ENCODE results near the gene ALKBH7.
"Not testable (repeated sequence)": the region's sequence is repeated elsewhere in the genome, so short reads cannot be mapped to it uniquely, and the experiment has no call there.

The ALKBH7 gene

DNA sequence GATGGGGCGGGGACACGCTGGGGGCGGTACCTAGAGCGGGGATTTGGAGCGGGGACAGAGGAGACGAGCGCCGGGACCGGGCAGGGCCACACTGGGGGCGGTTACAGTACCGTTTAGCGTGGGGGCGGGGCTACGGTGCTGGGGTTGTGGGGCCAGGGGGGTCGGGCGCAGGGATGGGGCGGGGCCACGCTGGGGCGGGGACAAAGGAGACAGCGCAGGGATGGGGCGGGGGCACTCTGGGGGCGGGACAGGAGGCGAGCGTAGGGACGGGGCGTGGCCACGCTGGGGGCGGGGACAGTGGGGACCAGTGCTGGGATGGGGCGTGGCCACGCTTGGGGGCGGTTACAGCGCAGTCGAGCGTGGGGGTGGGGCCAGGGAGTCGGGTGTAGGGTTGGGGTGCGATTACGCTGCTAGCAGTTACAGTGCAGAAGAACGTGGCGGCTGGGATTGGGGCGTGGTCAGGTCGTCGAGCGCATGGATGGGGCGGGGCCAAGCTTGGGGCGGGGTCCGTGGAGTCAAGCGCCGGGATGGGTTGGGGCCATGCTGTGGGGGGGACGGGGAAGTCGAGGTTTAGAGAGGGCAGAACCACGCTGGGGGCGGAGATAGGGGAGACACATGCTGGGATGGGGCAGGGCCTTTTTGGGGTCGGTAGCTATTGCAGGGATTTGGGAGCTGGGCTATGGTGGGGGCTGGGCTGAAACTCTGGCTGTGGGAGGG lies 660 bp downstream of the ALKBH7 start:
- peak; percentile 97 for DNase-seq

DNA sequence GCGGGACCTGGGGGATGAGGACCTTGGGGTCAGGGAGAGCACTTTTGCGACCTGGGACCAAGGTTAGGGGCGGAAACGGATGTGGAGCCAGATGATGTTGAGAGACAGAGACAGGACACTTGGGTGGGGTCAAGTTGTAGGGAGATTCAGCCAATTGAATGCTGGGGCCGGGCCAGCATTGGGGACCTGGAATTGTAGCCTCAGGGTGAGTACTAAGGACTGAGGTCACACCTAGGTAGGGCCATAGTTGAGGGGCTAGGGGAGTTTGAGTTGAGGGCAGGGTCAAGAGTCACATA lies 1.2 kb downstream of the ALKBH7 start:
- no peak for DNase-seq

DNA sequence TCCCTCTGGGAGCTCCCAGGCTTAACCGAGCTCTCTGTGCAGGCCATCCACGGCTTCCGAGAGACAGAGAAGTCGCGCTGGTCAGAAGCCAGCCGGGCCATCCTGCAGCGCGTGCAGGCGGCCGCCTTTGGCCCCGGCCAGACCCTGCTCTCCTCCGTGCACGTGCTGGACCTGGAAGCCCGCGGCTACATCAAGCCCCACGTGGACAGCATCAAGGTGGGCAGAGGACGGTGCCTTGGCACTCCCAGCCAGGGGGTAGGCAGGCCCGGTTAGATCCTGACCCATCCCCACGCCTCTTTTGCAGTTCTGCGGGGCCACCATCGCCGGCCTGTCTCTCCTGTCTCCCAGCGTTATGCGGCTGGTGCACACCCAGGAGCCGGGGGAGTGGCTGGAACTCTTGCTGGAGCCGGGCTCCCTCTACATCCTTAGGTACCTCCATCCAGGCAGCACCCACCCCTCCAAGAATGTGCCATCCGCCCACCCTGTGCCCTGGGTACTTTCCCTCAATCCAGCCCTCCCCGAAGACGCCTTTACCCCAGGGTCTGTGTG lies 1.6 kb downstream of the ALKBH7 start:
- no peak for DNase-seq

DNA sequence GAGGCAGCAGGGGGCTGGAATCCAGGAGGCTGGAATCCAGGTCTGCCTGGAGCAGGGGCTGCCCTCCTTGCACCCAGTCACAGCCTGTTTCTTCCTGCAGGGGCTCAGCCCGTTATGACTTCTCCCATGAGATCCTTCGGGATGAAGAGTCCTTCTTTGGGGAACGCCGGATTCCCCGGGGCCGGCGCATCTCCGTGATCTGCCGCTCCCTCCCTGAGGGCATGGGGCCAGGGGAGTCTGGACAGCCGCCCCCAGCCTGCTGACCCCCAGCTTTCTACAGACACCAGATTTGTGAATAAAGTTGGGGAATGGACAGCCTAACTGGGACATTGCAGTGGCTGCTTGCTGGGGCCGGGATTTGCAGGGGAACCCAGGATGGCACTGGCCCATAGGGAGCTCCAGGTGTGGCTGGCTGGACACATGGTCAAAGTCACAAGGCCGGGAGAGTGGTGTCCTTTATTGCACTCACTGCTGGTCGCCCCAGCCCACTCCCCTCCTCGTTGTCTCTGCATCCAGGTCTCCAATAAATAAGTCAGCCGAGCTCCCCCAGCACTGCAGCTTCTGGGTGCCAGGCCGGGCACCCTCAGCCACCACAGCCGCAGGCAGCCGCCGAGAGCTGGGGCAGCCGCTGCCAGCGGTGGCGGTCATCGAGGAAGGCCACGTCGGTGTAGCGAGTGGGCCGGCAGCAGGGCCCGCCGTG lies 2.3 kb downstream of the ALKBH7 start:
- DNase-seq = no peak

DNA sequence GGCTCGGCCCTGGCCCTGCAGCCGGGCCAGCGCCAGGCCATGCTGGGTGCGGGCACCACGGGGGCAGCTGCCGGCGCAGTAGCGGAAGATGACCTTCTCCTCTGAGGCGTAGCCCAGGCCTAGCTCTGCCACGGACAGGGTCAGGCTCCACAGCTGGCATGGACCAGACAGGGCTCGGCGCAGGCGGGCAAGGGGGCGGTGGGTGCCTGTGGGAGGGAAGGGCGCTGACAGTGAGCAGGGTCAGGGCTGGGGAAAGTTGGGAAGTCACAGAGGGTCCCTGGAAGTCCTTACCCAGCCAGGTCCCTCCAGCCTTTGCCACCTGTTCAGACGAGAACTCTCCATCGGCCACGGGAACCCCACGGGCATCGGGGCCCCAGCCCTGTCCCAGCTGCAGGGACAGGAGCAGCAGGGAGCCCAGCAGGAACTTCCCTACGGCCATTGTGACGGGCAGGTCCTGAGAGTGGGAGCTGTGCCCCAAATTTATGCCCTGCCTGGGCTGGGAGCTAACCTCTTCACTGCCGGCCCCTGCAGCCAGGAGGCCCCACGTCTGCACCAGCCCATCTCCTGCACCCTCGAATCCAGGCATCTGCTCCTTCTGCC lies 2.9 kb downstream of the ALKBH7 start, which contains the start of gene PSPN:
Gene PSPN, minus strand, starts transcription at position 523 of the 600 bp plus-strand sequence. Its CDS starts 84 bp downstream, at position 439.
- DNase-seq = no peak

DNA sequence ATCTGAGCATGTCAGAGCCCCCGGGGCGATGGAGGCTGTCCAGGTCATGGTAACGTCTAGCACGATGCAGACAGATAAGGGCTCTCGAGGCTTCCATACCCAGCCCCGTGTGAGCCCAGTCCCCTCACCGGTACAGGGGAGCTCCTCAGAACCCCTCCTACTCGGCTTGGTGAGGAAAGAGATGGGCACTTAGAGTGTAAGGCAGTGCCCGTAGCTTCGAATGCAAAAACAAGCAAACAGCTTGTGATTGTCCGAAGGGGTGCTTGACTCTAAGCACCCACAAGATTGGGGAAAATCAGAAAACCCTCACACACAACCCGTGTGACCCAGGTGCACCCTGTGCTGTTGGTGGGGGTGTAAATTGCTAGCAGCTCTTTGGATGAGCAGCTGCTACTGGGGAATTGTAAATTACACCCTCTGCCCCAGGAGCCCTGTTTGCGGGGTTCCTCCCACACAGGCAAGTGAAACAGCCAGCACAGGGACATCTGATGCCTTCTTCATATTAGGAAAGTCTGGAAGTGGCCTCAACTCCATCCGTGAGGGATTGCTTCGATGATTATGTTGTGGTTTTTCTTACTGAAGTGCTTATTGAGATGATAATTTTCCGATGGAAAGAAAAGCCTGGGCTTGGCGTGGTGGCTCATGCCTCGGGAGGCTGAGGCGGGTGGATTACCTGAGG lies 4.1 kb downstream of the ALKBH7 start:
- no peak for DNase-seq

DNA sequence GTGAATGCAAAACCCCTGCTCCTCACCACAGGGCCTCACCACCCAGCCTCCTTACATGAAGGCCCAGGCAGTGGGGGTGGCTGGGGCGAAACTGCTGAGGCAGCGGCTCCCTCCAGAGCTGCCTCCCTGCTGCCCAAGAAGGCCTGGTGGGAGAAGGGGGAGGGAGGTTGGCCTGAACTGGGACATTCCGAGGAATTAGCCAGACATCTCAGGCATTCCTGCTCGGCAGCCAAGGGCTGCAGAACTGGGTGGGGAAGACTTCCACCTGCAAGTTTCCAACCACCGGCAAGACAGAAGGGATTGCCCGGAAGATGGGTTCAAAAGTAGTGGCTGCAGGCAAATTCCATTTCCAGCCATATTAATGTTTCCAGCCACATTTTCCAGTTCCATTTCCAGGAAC lies 5.4 kb downstream of the ALKBH7 start:
- DNase-seq = no peak

DNA sequence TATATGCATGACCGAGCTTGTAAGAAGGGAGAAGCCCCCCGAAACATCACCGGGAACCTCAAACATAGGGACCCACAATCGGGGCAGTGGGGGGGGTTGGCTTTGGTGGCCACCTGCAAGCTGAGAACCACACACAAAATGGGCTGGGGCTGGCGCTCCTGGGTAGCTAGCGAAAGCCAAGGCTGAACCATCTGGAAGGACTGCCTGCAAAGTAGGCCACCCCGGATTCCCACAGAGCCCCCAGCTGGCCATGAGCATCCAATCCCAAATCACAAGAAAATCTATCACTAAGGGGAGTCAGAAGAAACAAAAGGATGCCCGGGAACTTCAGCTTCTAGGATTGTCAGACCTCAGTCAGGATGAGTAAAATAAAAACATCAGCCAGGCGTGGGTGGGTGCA lies 5.9 kb downstream of the ALKBH7 start:
- no peak for DNase-seq

DNA sequence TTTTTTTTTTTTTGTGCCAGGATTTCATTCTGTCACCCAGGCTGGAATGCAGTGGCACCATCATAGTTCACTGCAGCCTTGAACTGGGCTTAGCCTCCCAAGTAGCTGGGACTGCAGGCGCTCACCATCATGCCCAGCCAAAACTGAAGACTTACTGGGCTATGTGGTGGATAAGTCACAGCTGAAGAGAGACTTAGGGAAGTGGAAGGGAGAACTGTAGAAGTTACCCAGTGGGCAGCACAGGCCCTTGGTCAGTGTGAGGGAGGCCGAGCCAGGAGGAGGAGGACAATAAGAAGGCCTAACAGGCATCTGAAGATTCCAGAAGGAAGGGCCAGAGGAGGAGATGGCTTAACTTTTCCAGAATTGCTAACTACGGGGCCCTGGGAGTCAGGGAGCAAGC lies 7.2 kb downstream of the ALKBH7 start:
- DNase-seq = no peak

DNA sequence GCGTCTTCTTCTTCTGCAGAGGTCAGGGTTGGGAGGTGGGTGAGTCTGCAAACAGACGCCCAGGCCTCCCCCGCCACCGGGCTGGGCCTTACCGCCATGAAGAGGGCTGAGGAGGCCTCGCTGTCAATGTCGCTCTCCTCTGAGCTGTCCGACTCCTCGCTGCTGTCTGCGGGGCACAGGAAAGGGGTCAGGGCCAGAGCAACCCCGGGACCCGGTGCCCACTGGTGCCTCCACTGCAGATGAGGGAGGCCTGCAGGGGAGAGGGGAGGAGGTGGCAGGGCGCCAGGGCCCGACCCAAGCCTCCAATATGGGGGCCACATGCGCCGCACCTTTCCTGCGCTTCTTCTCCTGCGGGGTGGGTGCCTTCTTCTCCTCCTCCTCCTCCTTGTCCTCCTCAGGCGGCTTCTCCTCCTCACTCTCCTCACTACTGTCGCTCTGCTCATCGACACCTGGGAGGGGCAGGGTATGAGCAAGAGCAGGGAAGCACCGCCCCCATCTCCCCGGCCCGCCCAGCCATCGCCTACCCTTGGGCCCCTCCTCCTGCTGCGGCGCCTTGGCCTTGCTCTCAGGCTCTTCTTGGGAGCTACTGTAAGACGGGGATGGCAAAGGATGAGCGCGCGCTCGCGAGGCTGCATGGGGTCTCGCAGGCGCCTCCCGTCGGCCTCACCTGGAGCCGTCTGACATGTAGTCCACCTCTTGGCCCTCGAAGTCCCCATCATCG lies 8.6 kb downstream of the ALKBH7 start:
- no peak for DNase-seq

DNA sequence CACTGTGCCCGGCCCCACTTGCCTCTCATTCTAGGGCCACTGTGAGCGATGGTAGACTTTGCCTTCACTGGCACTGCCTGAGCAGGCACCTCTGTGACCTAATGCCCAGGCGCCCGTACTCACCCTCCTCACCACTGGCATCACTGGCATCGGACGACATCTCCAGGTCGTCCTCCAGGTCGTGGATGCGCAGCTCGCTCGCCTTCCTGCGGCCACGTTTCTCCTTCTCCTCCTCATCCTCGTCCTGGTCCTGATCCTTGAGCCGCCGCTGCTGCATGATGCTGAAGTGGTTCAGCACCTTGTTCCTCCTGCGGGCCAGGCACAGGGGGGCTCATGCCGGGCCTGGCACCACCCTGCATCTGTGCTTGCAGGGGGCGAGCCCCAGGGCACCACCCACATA lies 10.6 kb downstream of the ALKBH7 start:
- no peak for DNase-seq

DNA sequence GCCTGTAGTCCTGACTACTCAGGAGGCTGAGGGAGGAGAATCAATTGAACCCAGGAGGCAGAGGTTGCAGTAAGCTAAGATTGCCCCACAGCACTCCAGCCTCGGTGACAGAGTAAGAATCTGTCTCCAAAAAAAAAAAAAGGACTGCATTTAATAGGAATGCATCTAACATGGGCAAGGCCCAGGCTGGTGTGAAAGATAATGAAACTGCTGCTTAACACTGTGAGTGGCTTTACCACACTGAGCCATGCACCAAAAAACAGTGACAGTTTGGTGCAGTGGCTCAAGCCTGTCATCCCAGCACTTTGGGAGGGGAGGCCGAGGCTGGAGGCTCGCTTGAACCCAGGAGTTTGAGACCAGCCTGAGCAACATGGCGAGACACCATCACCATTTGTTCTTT lies 11.8 kb downstream of the ALKBH7 start:
- DNase-seq = no peak

DNA sequence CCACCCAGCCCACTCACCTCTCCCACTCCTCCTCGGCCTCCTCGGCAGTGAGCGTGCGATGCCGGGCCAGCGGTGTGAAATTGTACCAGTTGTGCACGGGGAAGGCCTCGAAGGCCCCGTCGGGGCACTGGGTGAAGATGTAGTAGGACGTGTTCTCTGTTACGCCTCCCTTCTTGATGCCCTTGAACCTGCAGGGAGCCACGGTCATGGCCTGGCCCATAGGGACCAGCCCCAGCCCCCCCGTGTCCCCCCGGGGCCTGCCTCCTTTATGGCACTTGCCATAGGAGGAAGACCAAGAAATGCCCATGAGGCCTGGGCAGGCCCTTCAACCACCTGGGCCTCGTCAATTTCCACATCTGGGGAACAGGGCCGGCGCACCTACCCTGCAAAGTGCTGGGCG lies 14.8 kb downstream of the ALKBH7 start:
- no peak for DNase-seq

DNA sequence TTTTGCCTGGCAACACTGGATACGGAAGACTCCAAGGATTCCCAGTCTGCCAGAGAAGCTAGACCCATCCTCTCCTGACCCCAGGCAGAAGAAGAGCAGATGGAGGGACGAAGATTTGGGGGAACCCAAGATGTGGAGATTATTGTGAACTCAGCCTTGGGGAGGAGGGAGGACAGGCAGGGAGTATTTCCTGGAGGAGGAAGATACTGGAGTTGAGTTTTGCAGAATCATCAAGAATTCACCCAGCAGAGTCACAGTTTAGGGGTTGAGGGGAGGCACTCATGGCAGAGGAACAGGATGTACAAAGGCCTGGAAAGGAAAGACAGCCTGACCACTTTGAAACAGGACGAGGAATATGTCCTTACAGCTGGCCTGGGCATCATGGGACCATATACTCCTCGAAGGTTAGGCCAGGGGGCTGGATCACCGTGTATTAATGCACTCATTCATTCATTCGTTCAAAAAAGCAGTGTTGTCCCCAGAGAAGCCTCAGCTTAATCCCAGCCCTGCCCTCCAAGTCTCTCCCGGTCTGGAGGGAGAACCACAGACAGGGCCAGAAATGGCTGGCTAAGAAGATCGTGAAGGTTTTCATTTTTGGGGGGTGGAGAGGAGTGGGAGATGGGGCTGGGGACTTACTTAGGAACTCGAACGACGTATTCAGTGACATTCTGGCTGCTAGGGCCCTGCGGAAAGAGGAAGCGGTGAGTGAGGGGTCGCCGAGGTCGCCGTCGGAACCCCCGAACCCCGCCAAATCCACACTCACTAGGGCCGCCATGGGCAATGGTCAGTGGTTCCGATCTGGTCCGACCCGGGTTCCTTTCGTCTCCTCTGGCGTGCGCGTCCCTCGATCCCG lies 19.9 kb downstream of the ALKBH7 start:
- no peak for DNase-seq

DNA sequence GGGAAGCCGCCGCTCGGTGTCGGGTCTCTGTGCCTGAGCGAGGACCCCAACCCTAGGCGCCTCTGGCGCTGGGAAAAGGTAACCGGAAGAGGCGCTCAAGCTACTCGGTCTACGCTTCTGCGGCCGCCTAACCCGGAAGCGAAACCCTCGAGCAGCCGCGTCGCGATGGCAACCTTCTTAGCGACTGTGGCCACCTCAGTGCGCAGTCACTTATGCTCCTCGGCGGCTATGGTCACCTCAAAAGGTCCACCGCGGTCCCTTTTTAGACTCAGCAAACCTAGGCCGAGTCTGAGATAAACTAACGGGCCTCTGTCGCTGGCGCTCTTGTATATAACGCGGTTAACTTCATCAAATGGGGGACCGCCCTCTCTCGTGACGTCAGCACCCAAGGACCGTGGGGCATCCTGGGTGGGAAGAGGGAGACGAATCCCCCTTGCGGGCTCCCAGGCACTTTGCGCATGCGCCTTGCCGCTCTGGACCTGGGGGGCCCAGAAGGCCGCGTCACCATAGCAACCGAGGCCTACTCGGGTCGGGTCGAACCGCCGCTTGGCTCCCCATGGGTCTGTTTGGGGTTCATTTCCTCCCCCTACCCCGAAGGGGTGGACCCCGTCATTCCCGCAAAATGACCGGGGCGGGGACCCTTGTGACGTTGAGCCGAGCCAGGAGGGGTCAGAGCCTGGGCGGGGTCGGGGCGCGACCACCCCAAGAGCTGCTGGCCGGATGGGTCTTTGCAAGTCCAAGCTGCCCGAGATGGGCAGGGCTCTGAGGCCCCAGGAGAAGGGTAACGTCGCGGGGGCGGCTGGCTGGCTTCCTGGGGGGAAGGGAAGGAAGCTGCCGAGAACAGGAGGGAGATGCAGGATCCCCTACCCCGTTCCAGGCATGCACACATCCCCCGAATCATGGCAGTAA lies 20.7 kb downstream of the ALKBH7 start, which contains the start of gene GTF2F1:
Gene GTF2F1, minus strand, starts transcription at position 91 of the 909 bp plus-strand sequence. CDS start 169 bp downstream, outside the sequence.
- DNase-seq = peak; percentile 95

DNA sequence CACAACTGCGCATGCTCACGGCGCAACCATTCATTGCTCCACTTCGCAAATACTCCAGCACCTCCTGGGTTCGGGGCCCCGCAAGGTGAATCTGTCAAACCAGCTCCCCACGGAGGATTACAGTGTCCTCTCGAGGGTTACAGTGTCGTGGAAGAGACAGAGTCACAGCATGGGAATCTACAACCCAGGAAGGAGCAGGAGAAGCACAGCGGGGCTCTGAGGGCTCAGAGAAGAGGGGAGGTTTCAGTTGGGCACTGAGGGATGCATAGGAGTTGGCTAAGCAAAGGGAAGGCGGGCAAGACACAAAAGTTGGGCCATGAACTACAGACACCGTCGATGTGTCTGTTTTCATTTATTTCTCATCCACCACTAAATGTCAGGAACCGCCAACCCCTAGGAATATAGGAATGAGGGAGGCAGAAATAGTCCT lies 21.4 kb downstream of the ALKBH7 start:
- no peak for DNase-seq

DNA sequence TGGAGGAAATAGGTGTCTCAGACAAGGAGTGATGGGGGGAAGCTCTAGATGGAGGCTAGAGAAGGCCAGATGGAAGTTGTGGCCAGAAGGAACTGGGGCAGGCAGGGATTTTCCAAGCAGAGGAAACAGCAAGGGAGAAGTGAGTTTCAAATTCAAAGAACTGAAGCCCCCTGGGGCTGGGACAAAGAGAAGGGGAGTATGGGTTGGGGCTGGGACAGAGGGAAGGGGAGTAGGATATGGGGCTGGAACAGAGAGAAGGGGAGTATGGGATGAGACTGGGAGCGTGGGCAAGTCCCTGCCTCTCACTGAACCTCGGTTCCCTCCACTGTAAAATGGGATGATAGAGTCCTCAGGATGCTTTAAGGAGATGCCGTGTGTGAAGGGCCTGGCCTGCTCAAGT lies 22.2 kb downstream of the ALKBH7 start:
- no peak for DNase-seq

DNA sequence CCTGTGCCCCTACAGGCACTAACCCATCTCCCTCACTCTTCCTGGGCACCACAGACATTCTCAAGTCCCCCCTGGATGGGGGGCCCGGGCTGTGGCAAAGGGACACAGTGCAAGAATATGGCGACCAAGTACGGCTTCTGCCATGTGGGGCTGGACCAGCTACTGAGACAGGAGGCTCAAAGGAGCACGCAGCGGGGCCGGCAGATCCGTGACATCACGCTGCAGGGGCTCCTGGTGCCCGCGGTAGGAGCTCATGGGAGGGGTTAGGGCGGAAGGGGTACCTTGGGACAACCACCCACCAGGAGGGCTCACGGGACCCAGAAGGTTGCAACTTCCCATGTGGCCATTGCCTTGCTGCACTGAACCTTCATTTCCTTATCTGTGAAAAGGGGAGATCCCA lies 23.7 kb downstream of the ALKBH7 start:
- no peak for DNase-seq

DNA sequence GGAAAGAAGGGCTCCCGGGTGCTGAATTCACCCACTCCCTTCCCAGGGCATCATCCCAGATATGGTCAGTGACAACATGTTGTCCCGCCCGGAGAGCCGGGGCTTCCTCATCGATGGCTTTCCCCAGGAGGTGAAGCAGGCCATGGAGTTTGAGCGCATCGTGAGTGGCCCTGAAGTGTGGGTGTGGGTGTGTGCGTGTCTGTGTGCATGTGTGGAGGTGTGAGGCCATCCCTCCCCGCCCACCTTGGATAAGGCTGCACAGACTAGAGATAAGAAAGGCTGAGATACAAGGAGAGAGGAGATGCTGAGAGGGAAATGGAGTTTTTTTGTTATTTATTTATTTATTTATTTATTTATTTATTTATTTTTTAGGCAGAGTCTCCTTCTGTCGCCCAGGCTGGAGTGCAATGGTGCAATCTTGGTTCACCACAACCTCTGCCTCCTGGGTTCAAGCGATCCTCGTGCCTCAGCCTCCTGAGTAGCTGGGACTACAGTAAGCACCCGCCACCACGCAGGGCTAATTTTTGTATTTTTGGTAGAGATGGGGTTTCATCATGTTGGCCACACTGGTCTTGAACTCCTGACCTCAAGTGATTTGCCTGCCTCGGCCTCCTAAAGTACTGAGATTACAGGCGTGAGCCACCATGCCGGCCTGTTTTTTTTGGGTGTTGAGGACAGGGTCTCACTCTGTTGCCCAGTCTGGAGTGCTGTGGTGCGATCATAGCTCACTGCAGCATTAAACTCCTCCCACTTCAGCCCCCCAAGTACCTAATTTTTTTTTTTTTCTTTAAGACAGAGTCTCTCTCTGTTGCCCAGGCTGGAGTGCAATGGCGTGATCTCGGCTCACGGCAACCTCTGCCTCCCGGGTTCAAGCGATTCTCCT lies 27.7 kb downstream of the ALKBH7 start:
- not testable (repeated sequence) for DNase-seq

All from NCI-H1436 (cell line).